GM18502 (cell line): ENCODE measurements around the gene PABPN1.

ENCODE experiments used
- ATAC-seq: cut with Tn5 transposase; IDR thresholded peaks from one replicate; pipeline ENCODE4 v1.9.1; 2021; ENCODE audit warnings: mild to moderate bottlenecking; ENCODE audit not compliant: unreplicated experiment, poor library complexity

The PABPN1 gene

DNA sequence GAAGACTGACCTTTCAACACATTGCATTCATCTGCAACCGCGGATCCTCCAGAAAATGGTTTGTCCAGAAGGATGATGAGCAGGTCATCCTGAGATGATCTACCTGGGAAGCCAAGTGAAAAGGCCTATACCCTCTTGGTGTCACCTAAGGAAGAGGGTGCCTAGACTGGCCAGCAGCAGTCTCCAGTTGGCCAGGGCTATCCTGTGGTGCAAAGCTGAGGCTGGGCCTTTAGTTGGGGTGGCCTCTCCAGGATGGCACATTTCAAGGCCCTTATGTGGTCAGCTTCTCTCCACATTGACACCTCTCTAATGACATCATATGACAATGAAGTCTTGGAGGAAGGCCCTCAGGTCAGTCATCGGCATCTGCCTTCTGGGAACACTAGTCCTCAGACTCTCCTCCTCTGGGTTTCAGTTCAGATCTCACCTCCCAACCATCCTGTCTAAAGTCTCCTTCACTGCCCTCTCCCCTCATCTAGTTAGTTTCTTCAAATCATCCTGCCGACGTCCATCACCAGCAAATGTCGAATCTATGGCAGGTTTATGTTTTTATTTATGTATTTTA is 34.7 kb downstream of the PABPN1 start:
- no peak for ATAC-seq

DNA sequence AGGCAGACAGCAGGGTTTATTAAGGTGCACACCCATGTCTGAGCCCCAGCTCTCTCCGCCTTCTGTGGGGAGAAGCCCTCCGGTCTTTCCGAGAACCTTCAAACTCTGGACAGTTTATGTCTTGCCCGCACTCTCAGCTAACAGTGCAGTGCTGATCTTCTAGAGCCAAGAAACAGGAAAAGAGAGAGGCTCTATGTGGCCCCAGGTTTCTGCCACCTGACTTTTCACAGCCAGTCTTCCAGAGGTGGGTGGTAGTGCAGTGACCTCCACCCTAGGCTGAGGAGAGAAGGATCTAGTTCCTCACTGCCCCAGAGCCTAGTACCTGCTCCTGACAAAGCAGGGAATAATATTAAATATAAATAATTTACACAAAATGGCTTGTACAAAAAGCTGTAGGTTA is 35.4 kb downstream of the PABPN1 start:
- no peak for ATAC-seq

DNA sequence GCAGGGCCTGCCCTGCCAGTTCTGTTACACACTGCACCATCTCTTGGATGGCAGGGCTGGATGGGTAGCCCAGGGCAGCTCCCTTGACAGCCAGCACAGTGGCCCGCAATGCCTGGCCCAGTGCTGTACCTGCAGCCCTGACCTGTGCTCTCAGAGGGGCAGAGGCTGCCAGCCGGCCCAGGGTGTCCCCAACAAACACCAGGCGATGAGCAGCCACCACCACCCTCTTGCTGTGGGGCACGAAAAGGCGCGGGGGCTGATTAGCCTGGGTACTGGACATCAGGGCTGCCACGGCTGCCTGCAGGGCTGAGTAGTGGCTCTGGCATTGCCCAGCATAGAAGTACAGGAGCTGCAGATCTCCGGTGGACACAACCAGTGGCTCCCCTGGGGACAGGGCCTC is 36.0 kb downstream of the PABPN1 start:
- ATAC-seq = no peak

DNA sequence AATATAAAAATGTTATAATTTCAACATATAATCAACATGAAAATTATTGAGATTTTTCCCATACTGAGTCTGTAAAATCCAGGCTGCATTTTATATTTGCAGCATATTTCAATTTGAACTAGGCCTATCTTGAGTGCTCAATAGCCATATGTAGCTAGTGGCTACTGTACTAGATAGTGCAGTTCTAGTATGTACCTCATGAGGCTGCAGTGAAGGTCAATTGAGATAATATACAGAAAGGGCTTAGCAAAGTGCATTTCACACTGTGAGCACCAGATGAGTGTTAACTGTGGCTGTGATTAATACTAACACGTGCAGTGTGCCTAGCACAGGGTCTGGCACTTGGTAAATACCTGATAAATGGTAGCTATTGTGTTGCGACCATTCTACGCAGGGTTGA is 36.8 kb downstream of the PABPN1 start:
- ATAC-seq = no peak

DNA sequence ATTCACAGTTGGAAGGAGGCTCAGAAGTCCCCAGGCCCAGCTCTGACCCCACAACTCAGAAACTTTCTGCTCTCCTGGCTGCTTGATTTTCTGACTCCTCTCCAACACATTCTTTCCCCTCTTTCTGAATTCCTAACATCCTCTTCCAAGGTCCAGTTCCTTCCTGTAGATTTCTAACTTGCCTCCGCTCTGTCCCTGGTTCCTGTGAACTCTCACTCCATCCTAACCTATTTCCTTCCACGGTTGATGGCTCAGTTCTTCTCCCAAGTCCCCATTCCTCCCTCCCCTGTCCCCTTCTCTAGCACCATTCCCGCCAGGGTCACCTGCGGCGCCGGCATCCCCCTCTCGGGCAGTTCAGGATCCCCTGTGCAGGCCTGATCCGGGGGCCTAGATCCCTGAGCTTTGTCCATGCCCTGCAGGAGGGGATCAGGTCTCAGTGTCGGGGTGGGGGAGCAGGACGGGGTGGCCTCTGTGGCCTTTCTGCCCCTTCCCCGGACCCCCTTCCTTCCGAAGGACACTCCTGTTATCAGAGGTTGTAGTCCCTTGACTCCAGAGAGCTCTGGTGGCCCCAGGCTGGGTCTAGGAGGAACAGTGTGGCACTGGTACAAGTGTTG is 37.4 kb downstream of the PABPN1 start:
- no peak for ATAC-seq

DNA sequence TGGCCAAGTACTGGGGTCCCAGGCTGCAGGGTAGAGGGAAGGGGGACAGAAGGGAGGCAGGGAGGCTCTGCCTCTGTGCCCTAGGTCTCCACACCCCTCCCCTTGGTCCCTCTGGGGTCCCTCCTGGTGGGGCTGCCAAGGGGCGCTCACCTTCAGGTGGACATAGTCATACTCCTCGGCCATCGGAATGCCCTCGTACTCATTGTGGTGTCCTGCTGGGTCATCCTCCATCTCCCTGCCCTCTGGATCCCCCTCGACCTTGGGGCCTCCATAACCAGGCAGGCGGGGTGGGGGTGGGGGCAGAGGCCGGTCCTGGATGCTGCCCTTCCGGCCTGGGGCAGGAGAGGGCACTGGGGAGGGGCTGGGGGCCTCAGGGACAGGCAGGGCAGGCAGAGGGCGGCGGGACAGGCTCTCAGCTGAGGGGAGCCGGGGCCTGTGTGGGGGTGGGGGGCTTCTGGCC is 37.9 kb downstream of the PABPN1 start:
- ATAC-seq = no peak

DNA sequence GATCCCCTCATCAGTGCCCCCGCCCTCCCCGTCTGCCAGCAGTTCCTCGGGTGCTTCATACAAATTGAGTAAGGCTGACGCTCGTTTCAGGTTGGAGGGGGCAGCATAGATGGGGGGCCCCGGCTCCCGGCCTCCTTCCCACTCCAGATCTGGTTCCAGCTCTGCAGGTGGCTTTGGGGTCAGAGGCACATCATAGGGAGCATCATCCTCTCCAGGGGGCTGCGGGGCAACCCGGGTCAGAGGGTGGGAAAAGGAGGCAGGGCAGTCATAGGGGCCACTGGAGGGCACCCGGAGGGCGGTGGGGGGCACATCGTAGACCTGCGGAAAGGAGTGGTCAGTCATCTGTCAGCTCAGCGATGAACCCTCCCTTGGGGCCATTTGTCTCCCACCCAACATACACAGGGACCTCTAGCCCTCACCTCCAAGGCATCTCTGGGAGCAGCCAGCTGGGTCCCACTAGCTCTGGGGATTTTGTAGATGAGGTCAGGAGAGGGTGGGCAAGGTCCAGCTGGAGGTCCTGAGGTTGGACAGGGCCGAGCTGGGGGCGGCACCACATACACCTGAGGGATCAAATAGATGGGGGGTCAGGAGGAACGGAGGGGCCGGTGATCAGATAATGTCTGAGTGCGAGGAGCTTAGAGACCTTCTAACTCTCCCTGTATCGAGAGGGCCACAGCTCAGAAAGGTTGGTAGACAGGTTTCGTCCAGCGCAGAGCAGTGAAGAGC is 38.6 kb downstream of the PABPN1 start:
- ATAC-seq = no peak

DNA sequence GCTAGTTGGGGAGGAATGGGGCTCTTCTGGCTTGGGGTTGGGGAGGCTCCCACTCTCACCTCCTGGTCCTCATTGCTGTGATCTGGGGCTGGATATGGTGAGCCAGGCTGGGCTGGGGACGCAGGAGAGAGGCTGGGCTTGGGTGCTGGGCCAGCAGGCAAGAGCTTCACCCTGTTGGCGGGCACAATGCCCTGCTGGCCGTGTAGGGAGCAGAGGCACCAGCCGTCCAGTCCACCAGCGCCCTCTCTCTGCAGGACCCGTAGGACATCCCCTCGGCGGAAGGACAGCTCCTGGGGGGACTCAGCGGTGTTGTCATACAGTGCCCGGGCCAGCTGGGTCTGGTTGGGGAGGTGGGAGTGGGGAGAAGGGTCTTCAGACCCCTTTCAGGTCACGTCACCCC is 39.2 kb downstream of the PABPN1 start:
- no peak for ATAC-seq

DNA sequence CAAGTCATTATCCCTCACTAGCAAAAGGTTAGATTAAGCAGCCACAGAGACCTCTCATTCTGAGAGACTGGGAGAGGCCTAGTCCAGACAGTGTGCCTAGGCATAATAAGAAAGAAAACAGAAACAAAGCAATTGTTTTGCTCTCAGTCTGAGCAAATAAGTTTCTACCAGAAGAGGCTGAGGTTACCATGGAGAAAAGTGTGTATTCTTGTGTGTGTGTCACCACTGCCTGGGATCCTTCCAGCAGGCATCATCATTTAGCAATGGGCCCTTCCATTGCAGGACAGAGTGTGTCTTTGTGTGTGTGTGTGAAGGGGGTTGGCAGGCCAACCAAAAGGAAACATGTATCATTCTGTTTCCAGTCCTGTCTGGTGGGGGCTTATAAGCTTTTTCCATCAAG is 40.1 kb downstream of the PABPN1 start:
- no peak for ATAC-seq

DNA sequence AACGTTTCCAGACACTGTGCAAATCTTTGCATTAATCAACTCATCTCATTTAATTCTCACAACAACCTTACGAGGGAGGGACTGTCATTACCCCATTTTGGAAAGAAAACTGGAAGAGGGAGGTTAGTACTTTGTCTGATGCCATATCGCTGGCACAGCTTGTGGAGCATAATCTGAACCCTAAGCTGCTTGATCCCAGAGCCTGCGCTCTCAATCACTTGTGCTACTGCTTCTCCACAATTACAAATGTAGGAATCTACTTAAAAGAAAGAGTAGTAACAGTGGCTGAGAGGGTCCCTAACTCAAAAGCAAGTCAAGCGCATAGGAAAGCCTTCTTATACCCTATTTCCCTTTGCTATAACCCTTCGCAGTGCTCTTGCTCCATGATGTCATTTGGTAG is 40.5 kb downstream of the PABPN1 start:
- no peak for ATAC-seq

DNA sequence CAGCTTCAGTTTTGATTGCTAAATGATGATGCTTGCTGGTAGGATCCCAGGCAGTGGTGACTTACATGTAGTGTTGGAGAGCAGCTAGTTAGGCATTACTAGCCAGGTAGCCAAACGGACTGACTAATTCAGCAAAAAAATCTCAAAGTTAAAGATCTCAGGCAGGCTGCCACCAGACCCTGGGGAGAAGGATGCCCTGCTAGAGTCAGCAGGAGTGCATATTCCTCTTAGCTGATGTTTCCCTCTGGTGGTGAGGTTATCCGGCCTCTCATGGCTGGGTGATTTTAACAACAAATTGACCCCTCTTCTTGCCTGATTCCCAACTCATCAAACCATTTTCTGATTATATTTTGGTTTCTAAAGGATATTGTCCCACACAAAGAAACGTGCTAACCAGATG is 40.9 kb downstream of the PABPN1 start:
- ATAC-seq = no peak

DNA sequence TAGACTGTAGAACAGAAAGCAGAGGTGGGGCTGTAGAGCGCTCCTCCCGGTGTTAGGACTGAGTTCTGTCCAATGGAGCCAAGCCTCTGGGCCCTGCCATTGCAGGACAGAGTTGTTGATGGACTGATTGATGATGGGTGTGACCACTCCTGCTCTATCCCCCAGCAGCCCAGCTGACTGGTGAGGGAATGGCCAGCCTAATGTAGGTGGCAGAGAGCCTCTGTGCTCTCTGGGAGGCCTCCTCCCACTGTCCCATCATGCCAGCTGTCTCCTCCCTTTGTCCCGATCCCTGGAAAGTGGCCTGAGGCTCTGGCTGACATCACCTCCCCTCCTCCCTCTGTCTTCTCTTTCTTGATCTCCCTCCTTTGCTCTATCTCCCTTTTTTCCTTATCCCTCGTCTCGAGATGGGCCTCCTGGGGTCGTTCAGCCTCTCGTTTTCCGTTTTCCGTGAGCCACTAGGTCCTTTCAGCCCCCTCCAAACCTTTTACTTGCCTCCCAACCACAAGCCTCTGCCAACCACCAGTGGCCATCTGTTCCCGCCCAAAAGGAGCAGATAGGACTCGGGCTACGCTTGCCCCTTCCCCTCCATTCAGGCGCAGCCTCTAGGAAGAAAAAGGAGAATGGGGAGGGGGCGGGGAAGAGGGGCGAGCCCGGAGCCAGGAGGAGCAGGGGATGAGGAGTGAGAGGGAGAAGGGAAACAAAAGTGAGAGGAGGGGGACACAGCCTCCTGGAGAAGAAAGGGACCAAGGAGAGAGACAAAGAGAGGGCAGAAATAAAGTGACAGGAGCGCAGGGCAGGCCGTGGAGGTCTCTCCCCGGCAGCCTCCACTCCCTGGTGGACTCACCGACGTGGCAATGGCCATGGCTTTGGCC is 43.1 kb downstream of the PABPN1 start:
- ATAC-seq = no peak

DNA sequence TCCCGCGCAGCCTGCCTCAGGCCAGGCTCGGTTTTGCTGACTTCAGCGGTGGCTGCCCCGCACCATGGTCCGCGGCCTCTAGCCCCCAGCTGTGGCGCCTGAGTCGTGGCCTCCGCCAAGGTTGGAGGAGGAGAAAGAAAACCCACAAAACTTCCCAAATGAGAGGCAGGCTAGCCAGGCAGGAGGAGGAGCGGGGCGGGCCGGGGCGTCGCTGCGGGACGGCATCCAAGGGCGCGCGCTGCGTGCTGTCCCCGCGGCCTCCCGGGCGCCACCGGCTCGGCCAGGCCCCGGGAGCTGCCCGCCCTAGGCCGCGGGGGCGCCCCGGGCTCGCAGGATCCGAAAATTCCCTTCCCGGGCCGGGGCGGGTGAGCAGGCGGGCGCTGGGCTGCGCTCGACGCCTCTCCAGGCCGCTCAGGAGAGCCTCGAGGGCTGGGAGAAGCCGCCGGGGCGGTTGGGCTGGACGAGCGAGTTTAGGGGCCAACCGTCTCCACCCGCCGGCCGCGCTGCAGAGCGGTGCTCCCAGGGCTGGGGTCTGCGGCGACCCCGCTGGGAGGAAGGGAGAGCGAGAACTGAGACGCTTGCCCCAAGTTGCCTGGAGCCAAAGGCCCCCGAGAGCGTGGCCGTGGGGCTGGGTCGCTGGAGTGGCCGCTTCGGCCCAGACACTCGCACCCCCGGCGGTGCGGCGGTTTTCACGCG is 43.9 kb downstream of the PABPN1 start, which contains the start of gene EFS:
EFS (minus strand) TSS at position 137 of the 696 bp plus-strand sequence. CDS start 147 bp downstream, outside the sequence.
- ATAC-seq = no peak

DNA sequence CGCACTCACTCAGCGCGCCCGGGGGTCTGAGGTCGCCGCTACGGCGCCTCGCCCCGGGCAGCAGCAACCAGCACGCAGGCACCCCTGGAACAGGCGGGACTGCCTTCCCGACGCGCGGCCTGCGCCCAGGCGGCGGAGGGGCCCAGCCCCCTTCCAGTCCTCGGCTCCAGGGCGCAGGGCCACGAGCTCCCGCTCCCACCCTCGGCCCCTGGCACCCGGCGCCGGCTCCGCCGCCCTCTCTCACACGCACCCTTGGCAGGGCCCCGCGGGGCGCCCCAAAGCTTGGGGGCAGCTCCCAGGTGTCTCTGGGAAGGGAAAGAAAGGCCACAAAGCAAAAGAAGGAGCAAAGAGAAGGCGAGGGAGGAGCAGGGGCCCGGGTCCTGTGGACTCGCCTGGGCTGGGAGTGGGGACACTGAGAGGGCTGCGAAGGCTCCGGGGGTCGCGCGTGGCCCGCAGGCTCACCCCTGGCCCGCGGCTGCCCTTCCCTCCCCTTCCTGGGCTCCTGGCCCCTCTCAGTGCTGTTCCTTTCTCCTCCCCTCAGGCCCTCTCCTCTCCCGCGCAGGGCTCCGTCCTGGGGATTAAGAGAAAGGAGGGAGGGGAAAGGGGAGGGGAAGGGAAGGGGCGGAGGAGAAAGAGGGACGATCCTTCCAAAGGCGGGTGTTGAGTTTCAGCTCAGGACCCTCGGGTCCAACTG is 44.6 kb downstream of the PABPN1 start:
- no peak for ATAC-seq

DNA sequence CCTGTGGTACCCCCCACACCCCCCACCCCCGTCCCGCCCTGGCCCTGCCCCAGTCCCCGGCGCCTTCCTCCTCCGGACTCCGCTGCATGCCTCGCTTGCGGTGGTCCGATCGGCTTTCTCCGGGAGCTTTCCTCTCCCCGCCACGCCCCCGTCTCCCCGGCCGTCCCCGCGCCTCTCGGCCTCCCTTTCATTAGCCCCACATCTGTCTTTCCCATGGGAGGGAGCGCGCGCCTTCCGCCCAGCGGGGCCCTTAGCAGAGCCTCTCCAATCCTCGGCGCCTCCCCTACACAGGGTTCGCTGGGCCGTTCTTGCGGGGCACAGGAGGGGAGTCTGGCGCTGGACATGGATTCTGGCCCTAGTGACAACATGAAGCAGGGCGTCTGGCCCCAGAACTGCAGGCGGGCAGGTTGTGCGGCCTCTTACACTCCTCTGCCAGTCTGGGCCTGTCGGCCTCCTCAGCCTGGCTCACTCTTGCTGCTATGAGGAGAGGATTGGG is 45.2 kb downstream of the PABPN1 start:
- ATAC-seq = no peak

DNA sequence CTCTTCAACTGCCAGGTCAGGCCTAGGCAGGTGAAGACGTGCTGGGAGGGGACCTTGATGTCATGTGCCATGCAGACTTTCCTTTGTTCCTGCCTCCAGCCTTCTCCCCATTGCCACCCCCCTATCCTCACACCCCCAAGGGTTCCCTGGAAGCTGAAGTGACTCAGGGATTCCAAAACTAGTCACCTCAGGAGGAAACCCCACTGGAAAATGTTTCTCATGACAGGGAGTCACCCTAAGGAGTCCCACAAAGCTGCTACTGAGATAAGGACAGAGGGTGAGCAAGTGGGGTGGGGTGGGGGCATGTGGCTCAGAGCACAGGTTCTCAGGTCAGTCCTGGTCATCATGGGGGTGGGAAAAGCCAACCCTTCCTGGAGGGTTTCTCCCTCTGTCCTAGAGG is 49.0 kb downstream of the PABPN1 start:
- ATAC-seq = no peak

DNA sequence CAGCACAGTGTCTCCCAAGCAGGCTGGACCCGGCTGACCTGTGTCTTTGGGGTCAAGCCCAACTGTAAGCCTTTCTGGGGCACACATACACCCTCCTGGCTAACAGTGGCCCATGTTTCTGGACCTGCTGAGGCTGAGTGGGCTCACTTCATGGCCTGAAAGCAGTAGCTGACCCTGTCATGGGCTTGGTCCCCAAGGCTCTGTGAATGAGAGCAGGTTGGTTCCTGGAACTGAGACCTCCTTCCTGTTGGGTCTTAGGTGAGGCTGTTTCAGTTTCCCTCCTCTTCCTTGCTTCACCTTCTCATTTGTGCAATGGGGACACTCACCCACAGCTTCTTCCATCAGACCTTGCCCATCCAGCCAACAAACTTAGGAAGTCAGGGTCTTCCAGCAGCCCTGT is 50.6 kb downstream of the PABPN1 start:
- ATAC-seq = no peak

DNA sequence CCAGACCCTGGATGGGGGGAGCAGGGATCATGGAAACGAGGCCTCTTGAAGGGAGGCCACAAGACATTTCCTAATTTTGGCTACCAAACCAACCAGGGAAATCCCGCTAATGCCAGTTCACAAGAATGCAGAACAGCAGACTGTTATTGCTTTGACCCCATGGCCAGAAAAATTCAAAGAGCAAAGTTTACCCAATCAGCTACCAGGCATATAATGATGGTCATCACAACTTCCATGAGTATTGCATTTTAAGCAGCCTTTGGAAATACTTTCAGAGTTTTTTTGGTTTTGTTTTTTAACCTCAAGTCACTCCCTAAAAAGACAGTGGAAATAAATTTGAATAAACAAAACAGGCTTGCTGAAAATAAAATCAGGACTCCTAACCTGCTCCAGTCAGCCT is 51.3 kb downstream of the PABPN1 start, which contains the start of gene IL25:
IL25 (plus strand) TSS at position 301 of the 400 bp plus-strand sequence.
- no peak for ATAC-seq

DNA sequence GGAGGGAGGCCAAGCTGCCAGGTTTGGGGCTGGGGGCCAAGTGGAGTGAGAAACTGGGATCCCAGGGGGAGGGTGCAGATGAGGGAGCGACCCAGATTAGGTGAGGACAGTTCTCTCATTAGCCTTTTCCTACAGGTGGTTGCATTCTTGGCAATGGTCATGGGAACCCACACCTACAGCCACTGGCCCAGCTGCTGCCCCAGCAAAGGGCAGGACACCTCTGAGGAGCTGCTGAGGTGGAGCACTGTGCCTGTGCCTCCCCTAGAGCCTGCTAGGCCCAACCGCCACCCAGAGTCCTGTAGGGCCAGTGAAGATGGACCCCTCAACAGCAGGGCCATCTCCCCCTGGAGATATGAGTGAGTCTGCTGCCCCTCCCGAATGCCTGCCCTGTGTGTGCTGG is 51.8 kb downstream of the PABPN1 start:
- no peak for ATAC-seq
